Stimulated activated CD8-positive, alpha-beta memory T cell treated with anti-CD3 and anti-CD28 coated beads, Interleukin-12 subunit alpha, Interleukin-12 subunit beta, amount 100 ng/mL, for 24 hours (primary cell): ENCODE measurements around the gene SAP130.

Experiments
- DNase-seq: peaks from one replicate; pipeline ENCODE4 v3.0.0-alpha.2; 2020; ENCODE audit errors: extremely low read depth

Gene SAP130

GRCh38 chr2:127893494-127893893 lies 134.4 kb downstream of the SAP130 start:
- DNase-seq = no peak

- DNase-seq = no peak
Observed at GRCh38 chr2:127893033-127893432, 134.8 kb downstream of the SAP130 start.

- DNase-seq = no peak
Observed at GRCh38 chr2:127891811-127892210, 136.0 kb downstream of the SAP130 start.
